SH-SY5Y (cell line): ENCODE data around the gene PRAMEF1.

Experiments used
- GATA2 ChIP-seq: IDR thresholded peaks from 2 replicates; pipeline ENCODE4 v1.6.1; 2011; ENCODE audit warnings: mild to moderate bottlenecking, low read depth, low read length
- GATA3 ChIP-seq: IDR thresholded peaks from 2 replicates; pipeline ENCODE4 v1.6.1; 2011; ENCODE audit warnings: low read depth, mild to moderate bottlenecking, low read length, moderate library complexity

DNA sequence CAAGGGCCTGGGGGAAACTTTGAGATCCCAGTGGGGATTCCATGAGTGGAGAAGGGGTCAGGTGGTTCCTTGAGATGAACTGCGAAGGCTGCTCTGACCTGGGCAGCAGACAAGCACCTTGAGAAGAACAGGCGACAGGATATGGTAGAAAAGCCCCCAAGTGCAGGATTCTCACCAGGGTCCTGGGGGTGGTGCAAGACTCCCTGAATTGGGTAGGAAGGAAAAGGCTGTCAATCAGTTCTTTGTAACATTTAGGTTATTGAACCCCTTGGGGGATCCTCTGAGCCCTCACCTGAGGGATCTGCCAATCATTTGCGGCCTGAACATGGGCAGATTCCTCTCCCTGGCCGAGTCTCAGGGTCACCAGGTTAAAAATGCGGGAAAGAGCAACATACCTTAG lies 20.0 kb upstream of the PRAMEF1 start:
- TF ChIP-seq GATA3 (no peak), GATA2 (no peak)
